SJSA1 (cell line): ENCODE results near the gene GARIN3. TPM values are rescaled to one million over a fixed set of nuclear protein-coding genes. Genes with fewer than 3 reads are reported as not detected.
A peak's percentile ranks its signal among the peaks of the same experiment; 100 is the strongest.
"Not testable (repeated sequence)": the region's sequence is repeated elsewhere in the genome, so short reads cannot be mapped to it uniquely, and the experiment has no call there.

Experiments
- DNase-seq, 2 experiments: peaks; one replicate each; pipeline ENCODE4 v3.0.0-alpha.2; 2015 to 2020; ENCODE audit warnings: low spot score in 2 of 2, low read depth in 1 of 2
- H3K27ac ChIP-seq: fragments of 250-450 bp; sonication (Bioruptor Pico); 2 replicates; pipeline ENCODE4 v1.5.1; 2020; ENCODE audit warnings: mild to moderate bottlenecking, moderate library complexity
- H3K27me3 ChIP-seq: fragments of 250-450 bp; sonication (Bioruptor Pico); replicated peaks from 2 replicates; pipeline ENCODE4 v1.5.1; 2020; ENCODE audit warnings: mild to moderate bottlenecking, moderate library complexity
- H3K36me3 ChIP-seq: fragments of 250-450 bp; sonication (Bioruptor Pico); 2 replicates; pipeline ENCODE4 v1.5.1; 2020; ENCODE audit warnings: mild to moderate bottlenecking
- H3K4me1 ChIP-seq: fragments of 250-450 bp; sonication (Bioruptor Pico); replicated peaks from 2 replicates; pipeline ENCODE4 v1.6.1; 2021; ENCODE audit warnings: mild to moderate bottlenecking
- H3K4me3 ChIP-seq: fragments of 250-450 bp; sonication (Bioruptor Pico); 2 replicates; pipeline ENCODE4 v1.5.1; 2020; ENCODE audit warnings: mild to moderate bottlenecking
- H3K9me3 ChIP-seq: fragments of 250-450 bp; sonication (Bioruptor Pico); replicated peaks from 2 replicates; pipeline ENCODE4 v1.5.1; 2020; ENCODE audit warnings: mild to moderate bottlenecking
- total RNA-seq: library from RNA; depleted of rRNA; stranded (reverse); fragments of >200 nt; shearing (Covaris generic); gene quantifications from 2 replicates; pipeline ENCODE4 v1.2.3, GENCODE V29; 2014; rRNA removed

GARIN3 gene
- not detected in 2 replicates for total RNA-seq

DNA sequence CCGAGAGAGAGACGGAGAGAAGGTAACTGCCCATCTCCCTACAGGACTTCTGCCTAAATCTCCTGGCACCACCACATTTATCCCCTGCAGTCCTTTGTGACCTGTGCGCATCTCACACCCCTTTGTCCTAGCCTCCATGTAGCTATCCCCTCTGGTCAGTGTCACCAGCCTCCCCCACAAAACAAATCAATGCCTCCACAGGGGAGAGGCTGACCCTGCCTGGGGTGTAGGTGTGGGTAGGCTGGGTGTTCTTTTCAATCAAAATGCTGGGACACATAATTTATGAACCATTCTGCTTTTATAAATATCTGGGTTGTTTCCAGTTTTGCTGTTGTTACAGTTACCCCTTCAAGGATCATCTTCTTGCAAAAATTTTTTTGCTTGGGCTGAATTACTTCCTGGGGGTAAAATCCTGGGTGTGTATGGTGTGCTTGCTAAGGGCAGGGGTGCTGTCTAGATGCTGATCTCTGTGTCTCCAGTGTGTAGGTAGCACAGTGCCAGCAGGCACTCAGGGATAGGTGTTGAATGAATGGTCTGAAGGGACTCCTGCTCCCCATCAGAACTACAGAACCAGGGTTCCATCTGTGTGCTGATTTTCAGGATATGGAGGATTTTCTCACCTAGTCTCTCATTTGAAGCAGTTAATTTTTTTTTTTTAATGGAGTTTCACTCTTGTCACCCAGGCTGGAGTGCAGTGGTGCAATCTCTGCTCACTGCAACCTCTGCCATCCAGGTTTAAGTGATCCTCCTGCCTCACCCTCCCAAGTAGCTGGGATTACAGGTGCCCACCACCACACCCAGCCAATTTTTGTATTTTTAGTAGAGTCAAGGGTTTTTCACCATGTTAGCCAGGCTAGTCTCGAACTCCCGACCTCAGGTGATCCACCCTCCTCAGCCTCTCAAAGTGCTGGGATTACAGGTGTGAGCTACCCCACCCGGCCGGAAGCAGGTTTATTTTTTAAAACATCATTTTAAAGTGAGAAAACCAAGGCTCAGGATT, at the start of gene GARIN3:
TSS of gene GARIN3 (minus strand) at position 51 of the 1,000 bp plus-strand sequence. CDS start 96 bp downstream, outside the sequence.
- peaks cover 5% of the 10 kb centered on the region for H3K4me1 ChIP-seq
- H3K27ac ChIP-seq: no peak within 1 kb of the TSS
- no peaks in the 10 kb centered on the region for H3K9me3 ChIP-seq
- H3K27me3 ChIP-seq: no peaks in the 10 kb centered on the region
- H3K36me3 ChIP-seq: no peaks in the 10 kb centered on the region
- no peak for DNase-seq
- H3K4me3 ChIP-seq: no peak within 1 kb of the TSS

DNA sequence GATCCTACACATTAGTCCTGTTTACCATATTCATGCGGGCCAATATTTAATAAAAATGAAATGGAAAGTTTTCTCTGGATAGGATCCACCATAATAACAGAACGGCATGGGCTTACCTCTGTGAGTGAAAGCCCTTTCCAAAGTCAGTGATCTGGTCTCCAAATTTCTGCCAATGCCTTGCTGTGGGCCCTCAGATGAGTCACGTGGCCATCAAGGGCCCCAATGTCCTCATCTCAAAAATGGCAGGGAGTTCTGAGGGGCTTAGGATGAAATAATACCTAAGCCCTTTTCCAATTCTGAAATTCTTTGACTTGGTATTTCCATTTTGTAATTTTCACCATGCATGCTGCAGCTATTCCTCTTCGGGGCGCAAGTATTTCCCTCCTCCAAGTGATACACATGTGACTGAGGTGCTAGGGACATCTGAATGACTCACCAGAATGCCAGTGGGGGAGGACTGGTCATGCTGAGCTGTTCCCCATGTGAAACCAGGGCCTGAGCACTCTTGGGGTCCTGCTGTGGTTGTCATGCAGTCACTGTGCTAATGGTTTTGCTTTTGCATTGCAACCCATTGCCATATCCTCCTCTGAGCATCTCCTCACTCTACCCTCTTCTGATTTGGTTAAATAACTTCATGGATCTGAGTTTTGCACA, 49.6 kb upstream of the GARIN3 start:
- Histone ChIP-seq H3K27me3 (peaks cover 4% of the 10 kb centered on the region; the same call in 1 of the 2 replicates), H3K9me3 (no peaks in the 10 kb centered on the region), H3K36me3 (no peaks in the 10 kb centered on the region), H3K4me3 (no peak overlapping the region), H3K27ac (no peak overlapping the region), H3K4me1 (no peaks in the 10 kb centered on the region)
- DNase-seq: no peak

DNA sequence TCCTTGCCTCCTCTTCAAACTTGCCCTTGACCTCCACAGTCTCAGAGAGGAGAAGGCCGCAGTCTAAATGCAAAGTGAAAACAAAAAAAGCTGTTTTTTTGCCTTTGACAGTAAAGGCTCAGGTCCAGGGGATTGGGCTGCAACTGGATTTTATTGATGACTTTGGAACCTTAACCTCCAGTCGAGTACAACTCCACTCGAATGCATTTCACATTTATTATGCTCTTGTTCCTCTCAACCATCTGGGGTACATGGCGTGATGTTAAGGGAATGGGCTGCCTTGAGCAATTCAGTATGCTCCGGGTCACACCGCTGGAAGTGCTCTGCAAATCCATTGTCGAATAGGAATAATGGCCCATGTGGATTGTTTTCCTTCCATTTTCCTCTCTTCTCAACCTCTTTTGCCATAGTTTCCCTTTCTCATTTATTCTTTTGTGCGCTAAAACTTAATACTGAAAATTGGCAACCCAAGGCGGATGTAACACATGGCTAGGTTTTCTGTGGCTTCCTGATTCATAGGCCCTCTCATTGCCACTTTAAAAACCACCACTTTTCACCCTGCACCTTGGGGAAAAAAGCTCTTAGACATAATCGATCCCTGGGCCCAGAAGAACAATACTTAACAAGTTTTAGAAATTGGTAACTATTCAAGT, 48.9 kb upstream of the GARIN3 start:
- no peaks in the 10 kb centered on the region for H3K4me1 ChIP-seq
- H3K9me3 ChIP-seq: no peaks in the 10 kb centered on the region
- H3K27ac ChIP-seq: no peak overlapping the region
- DNase-seq: no peak
- no peak overlapping the region for H3K4me3 ChIP-seq
- peaks cover 4% of the 10 kb centered on the region; the same call in 1 of the 2 replicates for H3K27me3 ChIP-seq
- no peaks in the 10 kb centered on the region for H3K36me3 ChIP-seq

DNA sequence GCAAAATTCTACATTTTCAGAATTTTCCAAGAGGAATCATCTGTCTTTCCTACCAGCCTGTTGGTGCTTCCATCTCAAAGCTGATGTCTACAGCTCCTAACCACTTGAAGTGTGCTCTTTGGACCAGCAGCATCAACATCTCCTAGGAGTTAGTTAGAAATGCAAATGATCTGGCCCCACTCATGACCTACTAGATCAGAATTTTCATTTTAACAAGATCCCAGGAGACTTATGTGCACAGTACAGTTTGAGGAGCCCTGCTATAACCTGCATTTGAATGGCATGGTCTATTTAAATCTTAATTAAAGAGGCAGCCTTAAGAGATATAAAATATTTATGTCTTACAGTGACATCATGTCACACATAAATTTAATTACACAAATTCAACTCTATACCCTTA, 48.4 kb upstream of the GARIN3 start:
- H3K9me3 ChIP-seq: no peaks in the 10 kb centered on the region
- DNase-seq: no peak
- no peaks in the 10 kb centered on the region for H3K36me3 ChIP-seq
- no peak overlapping the region for H3K4me3 ChIP-seq
- no peak overlapping the region for H3K27ac ChIP-seq
- peaks cover 4% of the 10 kb centered on the region; the same call in 1 of the 2 replicates for H3K27me3 ChIP-seq
- H3K4me1 ChIP-seq: no peaks in the 10 kb centered on the region

DNA sequence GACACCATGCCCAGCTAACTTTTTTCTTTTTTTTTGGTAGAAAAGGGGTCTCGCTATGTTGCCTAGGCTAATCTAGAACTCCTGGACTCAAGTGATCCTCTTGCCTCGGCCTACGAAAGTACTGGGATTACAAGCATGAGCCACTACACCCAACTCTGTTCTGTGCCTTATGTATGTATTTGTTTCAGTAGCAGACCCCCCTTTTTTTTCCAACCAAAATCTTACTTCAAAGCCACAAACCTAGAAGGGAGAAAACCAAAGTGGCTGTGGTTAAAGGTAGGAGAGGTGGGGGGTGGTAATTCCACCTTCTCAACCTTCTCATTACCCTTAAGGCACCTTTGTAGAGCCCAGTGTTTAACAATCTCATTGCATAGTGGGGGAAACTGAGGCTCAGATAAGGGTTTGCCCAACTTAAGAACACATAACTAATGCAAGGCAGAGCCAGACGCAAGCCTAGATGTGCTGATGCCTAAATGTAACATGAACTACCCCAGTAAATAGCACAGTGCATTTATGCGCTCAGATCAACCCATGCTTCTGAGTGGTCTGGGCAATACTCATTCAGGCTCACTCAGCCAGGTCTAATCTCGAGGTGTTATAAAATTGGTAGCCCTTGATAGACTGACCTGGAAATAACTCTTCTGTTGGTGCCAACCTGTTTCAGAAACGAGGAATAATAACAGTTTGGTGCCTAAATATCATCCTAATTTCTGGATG, 47.6 kb upstream of the GARIN3 start:
- no peak for DNase-seq

DNA sequence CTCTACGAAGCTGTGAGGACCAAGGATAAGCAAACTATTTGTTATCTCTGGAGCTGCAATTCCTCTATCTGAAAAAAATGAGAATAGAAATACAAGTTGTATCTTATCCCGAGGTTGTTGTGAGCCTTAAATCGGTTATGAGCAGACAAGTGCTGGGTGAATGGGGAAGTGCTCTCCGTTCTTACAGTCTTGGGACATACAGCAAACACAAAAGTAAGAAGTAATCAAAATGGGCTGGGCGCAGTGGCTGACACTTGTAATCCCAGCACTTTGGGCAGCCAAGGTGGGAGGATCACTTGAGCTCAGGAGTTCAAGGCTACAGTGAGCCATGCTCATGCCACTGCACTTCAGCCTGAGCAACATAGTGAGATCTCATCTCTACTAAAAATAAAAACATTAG, 46.2 kb upstream of the GARIN3 start:
- no peaks in the 10 kb centered on the region for H3K36me3 ChIP-seq
- no peaks in the 10 kb centered on the region for H3K4me1 ChIP-seq
- no peak overlapping the region for H3K27ac ChIP-seq
- no peak overlapping the region for H3K4me3 ChIP-seq
- DNase-seq: peak in 1 of 2 experiments; percentile 33
- H3K9me3 ChIP-seq: no peaks in the 10 kb centered on the region
- peaks cover 4% of the 10 kb centered on the region; the same call in 1 of the 2 replicates for H3K27me3 ChIP-seq

More for the DNA sequence above, 47.6 kb upstream of the GARIN3 start:
- Histone ChIP-seq H3K36me3 (no peaks in the 10 kb centered on the region), H3K4me1 (no peaks in the 10 kb centered on the region), H3K27ac (no peak overlapping the region), H3K9me3 (no peaks in the 10 kb centered on the region), H3K4me3 (no peak overlapping the region), H3K27me3 (peaks cover 4% of the 10 kb centered on the region; the same call in 1 of the 2 replicates)

DNA sequence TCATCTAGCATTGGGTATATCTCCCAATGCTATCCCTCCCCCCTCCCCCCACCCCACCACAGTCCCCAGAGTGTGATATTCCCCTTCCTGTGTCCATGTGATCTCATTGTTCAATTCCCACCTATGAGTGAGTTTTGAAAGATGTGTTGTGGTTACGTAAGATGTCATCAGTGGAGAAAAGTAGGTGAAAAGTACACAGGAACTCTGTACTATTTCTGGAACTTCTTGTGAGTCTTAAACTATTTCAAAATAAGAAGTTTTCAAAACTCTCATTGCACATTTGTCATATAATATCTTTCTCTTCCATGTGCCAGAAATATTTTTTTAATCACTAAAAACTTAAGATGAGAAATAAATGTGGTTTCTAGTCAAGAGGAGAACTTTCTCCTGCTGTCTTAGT, 44.6 kb upstream of the GARIN3 start:
- not testable (repeated sequence) for H3K36me3 ChIP-seq, H3K4me1 ChIP-seq, H3K27ac ChIP-seq, H3K9me3 ChIP-seq, DNase-seq, H3K4me3 ChIP-seq, H3K27me3 ChIP-seq

DNA sequence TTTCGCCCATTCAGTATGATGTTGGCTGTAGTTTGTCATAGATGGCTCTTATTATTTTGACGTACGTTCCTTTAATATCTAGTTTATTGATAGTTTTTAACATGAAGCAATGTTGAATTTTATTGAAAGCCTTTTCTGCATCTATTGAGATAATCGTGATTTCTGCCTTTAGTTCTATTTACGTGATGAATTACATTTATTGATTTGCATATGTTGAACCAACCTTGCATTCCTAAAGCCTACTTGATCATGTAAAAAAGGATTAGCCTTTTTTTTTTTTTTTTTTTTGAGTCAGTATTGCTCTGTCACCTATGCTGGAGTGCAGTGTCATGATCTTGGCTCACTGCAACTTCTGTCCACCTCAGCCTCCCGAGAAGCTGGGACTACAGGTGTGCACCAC, 39.6 kb upstream of the GARIN3 start:
- H3K4me3 ChIP-seq: no peak overlapping the region
- H3K27ac ChIP-seq: no peak overlapping the region
- no peak for DNase-seq
- H3K4me1 ChIP-seq: no peaks in the 10 kb centered on the region
- no peaks in the 10 kb centered on the region; the same call in 1 of the 2 replicates for H3K27me3 ChIP-seq
- no peaks in the 10 kb centered on the region for H3K36me3 ChIP-seq
- no peaks in the 10 kb centered on the region for H3K9me3 ChIP-seq

DNA sequence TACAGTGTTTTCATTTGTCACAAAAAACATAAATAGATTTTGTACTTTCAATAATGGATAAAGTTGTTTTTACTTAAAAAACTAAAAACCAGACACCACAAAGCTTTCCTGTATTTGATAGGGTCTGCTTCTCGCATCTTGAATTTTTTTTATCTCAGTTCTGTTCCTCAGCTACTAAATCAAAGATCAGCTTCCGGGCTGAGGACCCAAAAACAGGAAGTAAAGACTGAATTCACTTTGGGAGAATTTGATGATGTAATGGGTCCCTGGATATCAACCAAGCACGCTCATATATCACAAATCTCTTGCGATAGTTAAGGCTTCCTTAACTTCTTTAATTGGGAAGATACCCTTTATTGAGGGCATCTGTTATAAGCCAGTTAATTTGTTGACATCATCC, 38.7 kb upstream of the GARIN3 start:
- Histone ChIP-seq H3K27me3 (no peaks in the 10 kb centered on the region; the same call in 1 of the 2 replicates), H3K36me3 (no peaks in the 10 kb centered on the region), H3K9me3 (no peaks in the 10 kb centered on the region), H3K27ac (no peak overlapping the region), H3K4me3 (no peak overlapping the region), H3K4me1 (no peaks in the 10 kb centered on the region)
- no peak for DNase-seq

DNA sequence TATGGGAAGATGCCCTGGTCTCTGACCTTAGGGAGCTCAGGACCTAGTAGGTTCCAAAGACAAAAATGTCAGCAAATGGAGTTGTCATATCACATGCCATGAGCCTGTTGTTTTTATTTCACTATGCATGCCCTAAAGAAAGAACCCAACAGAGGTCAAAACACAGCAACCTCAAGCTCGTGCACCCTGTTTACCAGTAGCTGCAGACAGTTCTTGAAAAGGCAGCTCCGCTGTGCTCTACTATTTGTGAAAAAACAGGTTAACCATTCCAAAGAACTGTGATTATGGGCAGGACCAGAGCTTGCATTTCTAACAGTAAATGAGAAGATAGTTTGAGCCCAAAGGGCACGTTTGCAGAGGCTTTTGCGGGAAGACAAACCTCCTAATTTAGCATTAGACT, 37.4 kb upstream of the GARIN3 start:
- no peak overlapping the region for H3K27ac ChIP-seq
- H3K4me1 ChIP-seq: no peaks in the 10 kb centered on the region
- no peak overlapping the region for H3K4me3 ChIP-seq
- H3K36me3 ChIP-seq: no peaks in the 10 kb centered on the region
- no peaks in the 10 kb centered on the region; the same call in 1 of the 2 replicates for H3K27me3 ChIP-seq
- H3K9me3 ChIP-seq: no peaks in the 10 kb centered on the region
- no peak for DNase-seq

DNA sequence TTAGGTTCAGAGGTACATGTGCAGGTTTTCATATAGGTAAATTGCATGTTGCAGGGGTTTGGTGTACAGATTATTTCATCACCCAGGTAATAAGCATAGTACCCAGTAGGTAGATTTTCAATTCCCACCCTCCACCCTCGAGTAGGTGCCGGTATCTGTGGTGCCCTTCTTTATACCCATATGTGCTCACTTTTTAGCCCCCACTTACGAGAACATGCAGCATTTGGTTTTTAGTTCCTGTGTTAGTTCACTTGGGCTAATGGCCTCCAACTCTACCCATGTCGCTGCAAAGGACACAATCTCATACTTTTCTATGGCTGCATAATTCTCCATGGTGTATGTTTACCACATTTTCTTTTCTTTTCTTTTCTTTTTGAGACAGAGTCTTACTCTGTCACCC, 35.8 kb upstream of the GARIN3 start:
- H3K4me1 ChIP-seq: no peaks in the 10 kb centered on the region
- no peak for DNase-seq
- no peaks in the 10 kb centered on the region; the same call in 1 of the 2 replicates for H3K27me3 ChIP-seq
- no peak overlapping the region for H3K27ac ChIP-seq
- no peaks in the 10 kb centered on the region for H3K36me3 ChIP-seq
- H3K4me3 ChIP-seq: no peak overlapping the region
- no peaks in the 10 kb centered on the region for H3K9me3 ChIP-seq

DNA sequence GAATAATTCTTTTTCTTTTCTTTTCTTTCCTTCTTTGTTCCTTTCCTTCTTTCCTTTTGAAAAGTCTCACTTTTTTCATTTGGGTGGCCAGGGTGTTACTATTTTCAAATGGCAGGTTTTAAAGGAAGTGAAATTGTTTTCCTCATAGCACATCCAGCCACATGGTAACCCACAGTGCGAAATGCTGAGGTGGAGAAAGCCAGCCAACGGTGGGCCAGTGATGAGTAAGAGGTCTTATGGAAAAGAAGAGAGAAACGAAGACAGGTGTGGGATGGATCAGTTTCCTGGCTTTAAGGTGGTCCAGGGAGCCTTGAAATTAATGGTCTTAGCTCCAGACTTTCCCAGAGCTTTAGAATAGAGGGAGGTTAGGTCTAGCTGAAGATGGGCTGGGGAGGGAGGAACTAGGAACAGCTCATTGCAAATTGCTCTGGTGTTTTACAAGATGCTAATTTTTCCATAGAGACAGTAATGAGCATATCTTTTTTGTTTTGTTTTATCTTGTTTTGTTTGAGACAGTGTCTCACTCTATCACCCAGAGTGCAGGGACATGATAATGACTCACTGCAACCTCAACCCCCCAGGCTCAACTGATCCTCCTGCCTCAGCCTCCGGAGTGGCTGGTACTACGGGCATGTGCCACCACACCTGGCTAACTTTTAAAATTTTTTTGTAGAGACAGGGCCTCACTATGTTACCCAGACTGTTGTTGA, 32.4 kb upstream of the GARIN3 start:
- DNase-seq: no peak
- Histone ChIP-seq H3K36me3 (no peaks in the 10 kb centered on the region), H3K4me3 (no peak overlapping the region), H3K9me3 (no peaks in the 10 kb centered on the region), H3K27me3 (no peaks in the 10 kb centered on the region; the same call in 1 of the 2 replicates), H3K4me1 (no peaks in the 10 kb centered on the region), H3K27ac (no peak overlapping the region)

DNA sequence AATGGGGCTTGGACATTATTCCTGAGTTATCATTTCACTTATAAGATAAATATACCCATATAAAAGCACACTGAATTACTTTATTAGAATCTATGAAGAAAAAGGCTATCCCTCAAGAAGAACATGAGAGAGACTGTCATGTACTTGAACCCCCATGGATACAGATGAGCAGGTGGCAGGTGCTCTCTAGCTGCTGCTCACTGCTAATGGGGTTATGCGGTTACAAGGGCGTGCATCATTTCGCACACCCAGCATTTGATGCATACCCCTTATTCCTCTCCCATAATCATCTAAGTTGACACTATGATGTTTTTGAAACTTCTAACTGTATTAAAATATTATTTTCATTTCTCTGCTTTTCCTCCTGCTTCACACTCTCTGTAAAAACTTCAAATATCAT, 31.0 kb upstream of the GARIN3 start:
- H3K4me3 ChIP-seq: no peak overlapping the region
- no peaks in the 10 kb centered on the region for H3K36me3 ChIP-seq
- DNase-seq: no peak
- peaks cover 7% of the 10 kb centered on the region for H3K27me3 ChIP-seq
- no peaks in the 10 kb centered on the region for H3K4me1 ChIP-seq
- H3K27ac ChIP-seq: no peak overlapping the region
- no peaks in the 10 kb centered on the region for H3K9me3 ChIP-seq
